Measurements from ENCODE around the gene MGLL. TPM values are rescaled to one million over a fixed set of nuclear protein-coding genes. Genes with fewer than 3 reads are reported as not detected.

MGLL gene
- total RNA-seq, 1 experiment from 2014 or later, result 6.8 TPM

DNA sequence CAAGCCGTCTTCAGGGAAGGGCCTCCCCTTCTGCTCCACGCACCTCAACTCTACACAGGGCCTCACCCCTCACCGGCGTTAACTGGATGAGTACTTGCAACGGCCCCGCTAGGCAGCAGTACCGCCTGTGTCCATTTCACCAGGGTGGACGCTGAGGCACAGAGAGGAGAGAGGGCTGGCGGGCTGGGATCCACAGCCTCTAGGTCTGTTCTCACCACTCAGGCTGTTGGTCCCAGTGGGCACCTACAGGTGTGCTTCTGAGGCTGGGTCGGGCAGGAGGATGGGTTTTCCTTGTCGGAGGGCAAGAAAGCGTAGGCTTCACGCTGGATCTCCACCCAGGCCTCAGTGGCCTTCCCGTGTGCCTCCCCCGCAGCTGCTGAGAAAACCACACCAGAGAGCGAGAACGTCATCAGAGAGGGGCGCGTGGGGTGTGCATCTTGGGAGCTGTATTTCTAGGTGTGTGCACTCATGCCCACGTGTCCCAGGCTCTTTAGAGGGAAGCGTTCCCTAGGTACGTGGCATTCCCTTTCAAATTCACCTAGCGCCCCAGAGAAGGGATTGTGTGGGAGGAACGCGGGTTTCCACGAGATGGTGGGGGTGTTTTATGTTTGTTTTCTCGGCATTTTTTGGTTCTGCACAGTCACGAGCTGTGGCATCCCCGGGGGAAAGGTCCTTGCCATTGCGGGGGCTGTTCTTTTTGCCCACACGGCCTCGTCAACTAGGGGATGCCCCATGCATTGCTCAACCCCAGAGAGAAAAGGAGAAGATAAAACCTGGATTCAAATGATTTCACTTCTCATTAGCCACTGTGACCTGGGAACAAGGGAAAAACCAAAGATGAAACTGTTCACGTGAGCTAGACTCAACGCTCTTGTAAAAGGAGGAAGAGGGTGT is 67.7 kb downstream of the MGLL start:
- Histone ChIP-seq H3K79me2 (ENCODE audit: insufficient read depth, low read length) (no peaks in the 10 kb centered on the region), H2AFZ (ENCODE audit: low read depth, low read length, poor library complexity, severe bottlenecking) (no peak overlapping the region), H3K27ac (ENCODE audit: low read depth, low read length) (no peak overlapping the region), H3K4me2 (ENCODE audit: low read length) (no peak overlapping the region), H3K36me3 (ENCODE audit: control insufficient read depth in 1 of 2, insufficient read depth in 2 of 2, low read length in 2 of 2) (no peaks in the 10 kb centered on the region), H3K4me3 (replicated peaks in 1 of 2; ENCODE audit: low read depth in 1 of 2, low read length in 2 of 2) (no peak overlapping the region), H3K9me3 (ENCODE audit: control insufficient read depth in 1 of 2, insufficient read depth in 1 of 2, low read depth in 1 of 2, low read length in 2 of 2) (no peaks in the 10 kb centered on the region), H3K9me2 (ENCODE audit: insufficient read depth) (no peaks in the 10 kb centered on the region), H3K27me3 (ENCODE audit: insufficient read depth, low read length) (no peaks in the 10 kb centered on the region), H4K20me1 (ENCODE audit: insufficient read depth) (no peaks in the 10 kb centered on the region), H3K4me1 (ENCODE audit: control insufficient read depth in 1 of 2, insufficient read depth in 2 of 2, low read length in 2 of 2) (peaks cover 0 to 13% of the 10 kb centered on the region in 2 experiments; a peak in 2 of 4 replicates), H3K9ac (ENCODE audit: low read length) (no peak overlapping the region)
- ATAC-seq (no peak), DNase-seq (ENCODE audit: low read depth, low spot score) (no peak)
- RAD21 ChIA-PET (ENCODE audit: low non-redundant PET in 1 of 2, low total read pairs in 2 of 2, uncharacterized antibody in 2 of 2, unreplicated experiment in 2 of 2), result no interaction called here
- intact Hi-C loops (cut with micrococcal nuclease), result loop anchor here (5.0 kb wide), 1 partner anchor 378 kb away; no protein-coding TSS in a partner anchor
- TF ChIP-seq TCF7L2 (IDR thresholded peaks at IDR 0.05; ENCODE audit: borderline replicate concordance, extremely low read depth, insufficient read depth, insufficient read length) (no peak), CEBPB (IDR thresholded peaks at IDR 0.05; ENCODE audit: low read depth) (no peak), MAX (IDR thresholded peaks at IDR 0.05) (no peak), ELF1 (IDR thresholded peaks at IDR 0.05; ENCODE audit: borderline replicate concordance, low read depth) (no peak), ZBTB33 (IDR thresholded peaks at IDR 0.05; ENCODE audit: extremely low read depth, insufficient replicate concordance, low read length) (no peak), REST (IDR thresholded peaks at IDR 0.05; ENCODE audit: low read depth) (no peak), SP1 (IDR thresholded peaks at IDR 0.05; ENCODE audit: low read depth) (no peak), EZH2phosphoT487 (IDR thresholded peaks at IDR 0.05; ENCODE audit: borderline replicate concordance) (no peak), EGR1 (IDR thresholded peaks at IDR 0.05; ENCODE audit: low read depth) (no peak), FOSL1 (IDR thresholded peaks at IDR 0.05; ENCODE audit: low read depth) (no peak), POLR2AphosphoS5 (IDR thresholded peaks at IDR 0.05; ENCODE audit: low read depth, low read length) (no peak), RAD21 (IDR thresholded peaks at IDR 0.05; ENCODE audit: low read depth) (no peak), YY1 (IDR thresholded peaks at IDR 0.05; ENCODE audit: extremely low read depth, insufficient replicate concordance, low read depth, low read length) (no peak), ZFX (IDR thresholded peaks at IDR 0.05) (no peak), POLR2A (IDR thresholded peaks at IDR 0.05; ENCODE audit: borderline replicate concordance, extremely low read depth, insufficient read depth, insufficient read length) (no peak), JUND (IDR thresholded peaks at IDR 0.05) (no peak)
- TF ChIP-seq, protein P1, sequence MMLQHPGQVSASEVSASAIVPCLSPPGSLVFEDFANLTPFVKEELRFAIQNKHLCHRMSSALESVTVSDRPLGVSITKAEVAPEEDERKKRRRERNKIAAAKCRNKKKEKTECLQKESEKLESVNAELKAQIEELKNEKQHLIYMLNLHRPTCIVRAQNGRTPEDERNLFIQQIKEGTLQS (IDR thresholded peaks at IDR 0.05), result no peak
- CTCF ChIA-PET, result no interaction called here
- POLR2A ChIA-PET, result no interaction called here
- BruUV-seq (replicated peaks), result no TSS peak
